Astrocyte of the cerebellum (primary cell): ENCODE measurements around the gene SLC7A14.

ENCODE experiments used
- DNase-seq: peaks from one replicate; pipeline ENCODE4 v3.0.0-alpha.2; 2011; ENCODE audit warnings: low read depth
- H3K4me3 ChIP-seq: 2 replicates; pipeline ENCODE4 v1.5.1; 2011; ENCODE audit warnings: mild to moderate bottlenecking, low read depth, low read length, moderate library complexity
- CTCF ChIP-seq: IDR thresholded peaks from 2 replicates; pipeline ENCODE4 v1.5.1; 2012; ENCODE audit warnings: low read length, low read depth, moderate library complexity, mild to moderate bottlenecking; ENCODE audit errors: missing control alignments
- in situ Hi-C: cut with HindIII; loops from 2 replicates; pipeline ENCODE4 v1.10.0; 2017; ENCODE audit warnings: low sequenced_read_pairs

SLC7A14 gene

GRCh38 chr3:170448584-170448983 is 137.3 kb downstream of the SLC7A14 start:
- in situ Hi-C loops = no loop called here
- H3K4me3 ChIP-seq = peak overlapping the region; percentile 6
- DNase-seq = no peak
- TF ChIP-seq CTCF = no peak

GRCh38 chr3:170443457-170443856 is 142.4 kb downstream of the SLC7A14 start:
- H3K4me3 ChIP-seq = no peak overlapping the region
- no peak for TF ChIP-seq CTCF
- no peak for DNase-seq
- in situ Hi-C loops = no loop called here

GRCh38 chr3:170442947-170443346 is 142.9 kb downstream of the SLC7A14 start:
- no peak overlapping the region for H3K4me3 ChIP-seq
- no peak for TF ChIP-seq CTCF
- in situ Hi-C loops = no loop called here
- no peak for DNase-seq

GRCh38 chr3:170441412-170441811 is 144.5 kb downstream of the SLC7A14 start:
- in situ Hi-C loops = no loop called here
- no peak for TF ChIP-seq CTCF
- no peak for DNase-seq
- no peak overlapping the region for H3K4me3 ChIP-seq

- DNase-seq = no peak
- in situ Hi-C loops = no loop called here
- no peak for TF ChIP-seq CTCF
- no peak overlapping the region for H3K4me3 ChIP-seq
Measured at GRCh38 chr3:170440344-170440743, 145.5 kb downstream of the SLC7A14 start.

GRCh38 chr3:170438836-170439235 is 147.0 kb downstream of the SLC7A14 start:
- in situ Hi-C loops = no loop called here
- no peak overlapping the region for H3K4me3 ChIP-seq
- TF ChIP-seq CTCF = no peak
- DNase-seq = no peak
